HPDE6-E6E7 (cell line): Measurements from ENCODE around the gene MNS1.
"Not testable (repeated sequence)": the region's sequence is repeated elsewhere in the genome, so short reads cannot be mapped to it uniquely, and the experiment has no call there.

ENCODE experiments used
- DNase-seq: peaks from one replicate; pipeline ENCODE4 v3.0.0; 2011; ENCODE audit warnings: missing footprints; ENCODE audit errors: extremely low spot score

The MNS1 gene

GRCh38 chr15:56454836-56455235, 10.1 kb downstream of the MNS1 start:
- DNase-seq = no peak

GRCh38 chr15:56445746-56446145, 19.2 kb downstream of the MNS1 start:
- DNase-seq = no peak

GRCh38 chr15:56442354-56442753, 22.6 kb downstream of the MNS1 start:
- DNase-seq = no peak

GRCh38 chr15:56440214-56440770, 24.6 kb downstream of the MNS1 start:
- DNase-seq = no peak

GRCh38 chr15:56432304-56432703, 32.6 kb downstream of the MNS1 start:
- DNase-seq = no peak

GRCh38 chr15:56428821-56429458, 36.0 kb downstream of the MNS1 start:
- DNase-seq = peak; percentile 31

- DNase-seq = no peak
These were observed 39.0 kb downstream of the MNS1 start for GRCh38 chr15:56425976-56426375.

- no peak for DNase-seq
These were observed 39.7 kb downstream of the MNS1 start for GRCh38 chr15:56425276-56425675.

GRCh38 chr15:56413114-56413733, 51.7 kb downstream of the MNS1 start:
- not testable (repeated sequence) for DNase-seq

- no peak for DNase-seq
These were observed 53.7 kb downstream of the MNS1 start for GRCh38 chr15:56411122-56411749.

- DNase-seq = no peak
These were observed 54.2 kb downstream of the MNS1 start for GRCh38 chr15:56410721-56411120.

- not testable (repeated sequence) for DNase-seq
These were observed 65.7 kb downstream of the MNS1 start for GRCh38 chr15:56399209-56399608.

- not testable (repeated sequence) for DNase-seq
These were observed 67.6 kb downstream of the MNS1 start for GRCh38 chr15:56397325-56397724.

- DNase-seq = no peak
These were observed 70.0 kb downstream of the MNS1 start for GRCh38 chr15:56394909-56395308.

GRCh38 chr15:56393277-56393676, 71.7 kb downstream of the MNS1 start:
- DNase-seq = no peak

GRCh38 chr15:56390739-56391267, 74.1 kb downstream of the MNS1 start:
- DNase-seq = no peak

GRCh38 chr15:56385908-56386307, 79.0 kb downstream of the MNS1 start:
- no peak for DNase-seq

GRCh38 chr15:56383010-56383409, 81.9 kb downstream of the MNS1 start:
- DNase-seq = no peak
